HG03442 (cell line): ENCODE measurements around the gene SH3BGRL3.

Experiments
- ATAC-seq: cut with Tn5 transposase; IDR thresholded peaks from one replicate; pipeline ENCODE4 v1.9.1; 2021; ENCODE audit warnings: mild to moderate bottlenecking, moderate library complexity; ENCODE audit not compliant: unreplicated experiment

Gene SH3BGRL3

DNA sequence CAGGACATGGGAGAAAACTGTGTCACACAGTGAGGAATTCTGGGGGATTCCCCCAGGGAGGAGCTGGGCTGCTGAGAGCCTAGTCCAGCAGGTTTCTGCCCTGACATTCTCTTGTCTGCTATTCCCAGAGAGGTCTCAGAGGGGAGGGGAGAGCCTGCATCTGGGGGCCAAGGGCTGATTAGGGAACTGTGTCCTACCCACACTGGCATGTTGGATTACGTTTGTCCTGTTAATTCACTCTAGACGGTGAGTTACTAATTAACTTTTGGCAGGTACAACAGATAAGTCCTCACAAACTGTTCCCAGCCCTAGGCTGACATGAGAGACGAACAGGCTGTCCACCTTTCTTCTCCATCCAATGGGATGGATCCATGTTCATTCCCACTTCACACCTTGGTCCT is 2.6 kb upstream of the SH3BGRL3 start:
- no peak for ATAC-seq

GRCh38 chr1:26277719-26278118 is 2.2 kb upstream of the SH3BGRL3 start:
- no peak for ATAC-seq

- ATAC-seq, result no peak
Measured at GRCh38 chr1:26278303-26278702, 1.6 kb upstream of the SH3BGRL3 start.

DNA sequence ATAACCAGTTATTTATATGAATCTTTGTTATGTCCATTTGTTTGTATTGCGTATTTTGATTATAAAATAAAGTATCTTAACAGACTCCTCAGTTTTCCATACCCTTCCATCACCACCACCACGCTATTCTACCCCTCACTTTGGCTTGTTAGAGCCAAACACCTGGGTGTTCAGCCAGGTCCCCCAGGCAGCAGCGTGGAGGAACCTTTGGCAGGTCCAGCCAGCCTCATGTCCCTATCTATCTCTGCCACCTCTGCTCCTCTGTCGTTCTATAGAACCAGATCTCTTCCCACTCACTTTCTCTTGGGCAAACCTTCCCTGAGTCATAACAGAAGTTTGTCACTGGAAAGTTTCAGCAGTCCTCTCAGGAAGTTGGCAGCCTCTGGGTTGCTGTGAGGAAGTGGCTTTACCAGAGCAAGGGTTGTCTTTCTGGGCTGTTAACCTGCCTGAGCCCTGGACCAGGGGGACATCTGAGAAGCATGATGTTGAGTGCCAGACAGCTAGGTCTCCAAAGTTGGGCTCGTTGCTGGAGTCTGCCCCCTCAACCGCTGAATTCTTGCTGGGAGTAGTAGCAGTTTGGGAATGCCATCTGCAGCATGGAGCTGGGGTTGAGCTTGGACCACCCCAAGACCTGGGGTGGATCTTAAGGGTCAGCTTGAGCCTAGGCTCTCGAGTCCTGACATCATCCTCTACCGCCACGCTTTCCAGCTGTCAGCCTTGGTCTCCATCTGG is 996 bp upstream of the SH3BGRL3 start:
- ATAC-seq, result no peak

DNA sequence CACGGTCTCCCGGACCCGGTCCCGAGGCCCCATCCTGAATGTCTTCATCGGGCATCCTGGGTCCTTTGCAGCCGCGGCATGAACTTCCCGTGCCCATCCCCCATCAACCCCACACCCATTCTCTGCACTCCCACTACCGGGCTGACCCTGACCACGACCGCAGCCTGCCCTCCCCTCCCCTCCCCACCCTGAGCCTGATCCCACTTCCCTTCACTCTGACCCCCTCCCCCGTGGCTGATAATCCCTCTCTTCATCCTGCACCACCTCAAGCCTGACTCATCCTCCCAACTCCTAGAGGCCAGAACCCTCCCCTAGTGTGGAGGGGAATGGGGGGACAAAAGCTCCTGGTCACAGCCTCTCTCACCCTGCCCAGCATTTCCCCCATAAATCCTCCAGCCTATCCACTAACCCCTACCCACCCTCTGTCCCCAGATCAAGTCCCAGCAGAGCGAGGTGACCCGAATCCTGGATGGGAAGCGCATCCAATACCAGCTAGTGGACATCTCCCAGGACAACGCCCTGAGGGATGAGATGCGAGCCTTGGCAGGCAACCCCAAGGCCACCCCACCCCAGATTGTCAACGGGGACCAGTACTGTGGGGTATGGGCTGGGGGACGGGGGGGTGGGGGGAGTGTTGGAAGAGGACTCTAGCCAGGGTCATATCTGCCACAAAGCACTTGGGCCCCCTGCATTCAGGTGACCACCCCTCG is 602 bp downstream of the SH3BGRL3 start:
- no peak for ATAC-seq

DNA sequence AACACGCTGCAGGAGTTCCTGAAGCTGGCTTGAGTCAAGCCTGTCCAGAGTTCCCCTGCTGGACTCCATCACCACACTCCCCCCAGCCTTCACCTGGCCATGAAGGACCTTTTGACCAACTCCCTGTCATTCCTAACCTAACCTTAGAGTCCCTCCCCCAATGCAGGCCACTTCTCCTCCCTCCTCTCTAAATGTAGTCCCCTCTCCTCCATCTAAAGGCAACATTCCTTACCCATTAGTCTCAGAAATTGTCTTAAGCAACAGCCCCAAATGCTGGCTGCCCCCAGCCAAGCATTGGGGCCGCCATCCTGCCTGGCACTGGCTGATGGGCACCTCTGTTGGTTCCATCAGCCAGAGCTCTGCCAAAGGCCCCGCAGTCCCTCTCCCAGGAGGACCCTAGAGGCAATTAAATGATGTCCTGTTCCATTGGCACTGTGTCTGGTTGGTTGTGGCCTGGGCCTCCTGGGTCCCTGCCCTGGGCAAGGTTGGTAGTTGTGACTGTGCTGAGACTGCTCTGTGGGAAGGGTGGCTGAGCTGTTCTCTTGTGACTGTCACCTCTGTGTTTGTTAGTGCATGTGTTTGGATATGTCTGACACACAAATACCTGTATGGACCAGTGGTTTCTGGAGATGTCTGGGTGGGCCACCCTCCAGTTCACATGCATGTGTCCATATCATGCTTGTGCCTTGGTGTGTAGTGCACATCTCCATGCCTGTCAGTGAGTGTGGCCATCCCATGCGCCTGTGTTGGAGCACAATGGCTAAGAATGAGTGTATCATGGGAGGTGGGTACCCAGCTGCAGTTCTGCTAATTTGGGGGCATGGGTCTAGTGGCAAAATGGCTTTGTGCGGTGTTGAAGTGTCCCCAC is 1.4 kb downstream of the SH3BGRL3 start:
- ATAC-seq, result no peak

GRCh38 chr1:26281971-26282370 is 2.1 kb downstream of the SH3BGRL3 start:
- ATAC-seq, result no peak

DNA sequence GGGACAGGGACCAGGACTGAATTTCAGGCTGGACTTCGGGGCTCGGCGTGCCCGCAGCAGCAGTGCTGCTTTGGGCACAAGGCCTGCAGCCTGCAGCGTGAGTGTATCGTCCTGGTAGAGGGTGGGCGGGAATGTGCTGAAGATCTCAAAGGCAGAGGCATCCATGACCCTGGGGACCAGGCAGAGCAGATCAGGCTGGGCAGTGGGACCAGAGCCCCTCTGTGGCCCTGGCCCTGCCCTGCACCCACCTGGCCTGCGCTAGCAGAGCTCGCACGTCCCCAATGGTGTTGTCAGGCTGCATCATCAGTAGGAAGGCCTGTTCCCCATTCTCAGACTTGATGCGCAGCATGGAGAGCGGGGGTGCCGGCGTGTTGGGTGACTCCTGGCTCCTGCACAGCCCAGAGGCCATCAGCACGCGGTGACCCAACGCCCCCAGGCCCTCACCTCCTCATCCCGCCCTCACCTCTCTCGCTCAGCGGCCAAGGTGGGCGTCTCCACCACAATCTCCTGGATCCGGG is 2.6 kb downstream of the SH3BGRL3 start:
- no peak for ATAC-seq

GRCh38 chr1:26283279-26283853 is 3.5 kb downstream of the SH3BGRL3 start:
- no peak for ATAC-seq

- no peak for ATAC-seq
Measured at GRCh38 chr1:26283871-26284596, 4.1 kb downstream of the SH3BGRL3 start.

DNA sequence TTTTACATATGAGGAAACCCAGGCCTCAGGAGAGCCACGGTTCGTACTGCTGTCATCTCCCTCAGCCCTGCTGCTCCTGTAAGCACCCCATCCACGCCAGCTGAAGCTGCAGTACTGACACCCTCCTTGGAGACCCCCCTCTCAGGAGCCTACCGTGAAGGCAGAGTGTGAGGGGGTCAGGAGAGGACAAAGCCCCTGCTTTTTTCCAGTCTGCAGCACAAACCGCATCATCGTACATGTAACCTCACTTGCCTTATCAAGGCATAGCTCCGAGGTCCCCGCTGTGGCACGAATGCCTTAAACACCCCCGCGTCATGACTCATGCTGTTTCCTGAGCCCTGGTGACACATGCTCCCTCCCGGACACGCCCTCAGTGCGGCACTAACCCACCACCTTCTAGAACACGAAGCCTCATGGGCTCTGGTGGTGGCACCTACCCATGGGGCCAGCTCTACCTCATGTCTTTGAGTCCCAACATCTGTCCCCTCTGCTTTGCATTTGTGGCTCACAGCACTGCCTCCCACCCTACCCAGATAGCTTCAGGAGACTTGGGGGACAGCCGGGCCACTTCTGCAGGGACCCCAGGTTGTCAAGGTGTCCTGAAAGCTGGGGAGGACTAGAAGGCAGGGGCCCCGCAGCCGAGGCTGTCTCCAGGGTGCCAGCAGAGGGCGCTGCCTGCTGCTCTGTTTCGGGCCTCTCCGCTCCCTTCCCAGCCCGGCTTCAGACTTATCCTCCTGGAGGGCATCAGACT is 4.9 kb downstream of the SH3BGRL3 start:
- ATAC-seq, result peak; percentile 35

DNA sequence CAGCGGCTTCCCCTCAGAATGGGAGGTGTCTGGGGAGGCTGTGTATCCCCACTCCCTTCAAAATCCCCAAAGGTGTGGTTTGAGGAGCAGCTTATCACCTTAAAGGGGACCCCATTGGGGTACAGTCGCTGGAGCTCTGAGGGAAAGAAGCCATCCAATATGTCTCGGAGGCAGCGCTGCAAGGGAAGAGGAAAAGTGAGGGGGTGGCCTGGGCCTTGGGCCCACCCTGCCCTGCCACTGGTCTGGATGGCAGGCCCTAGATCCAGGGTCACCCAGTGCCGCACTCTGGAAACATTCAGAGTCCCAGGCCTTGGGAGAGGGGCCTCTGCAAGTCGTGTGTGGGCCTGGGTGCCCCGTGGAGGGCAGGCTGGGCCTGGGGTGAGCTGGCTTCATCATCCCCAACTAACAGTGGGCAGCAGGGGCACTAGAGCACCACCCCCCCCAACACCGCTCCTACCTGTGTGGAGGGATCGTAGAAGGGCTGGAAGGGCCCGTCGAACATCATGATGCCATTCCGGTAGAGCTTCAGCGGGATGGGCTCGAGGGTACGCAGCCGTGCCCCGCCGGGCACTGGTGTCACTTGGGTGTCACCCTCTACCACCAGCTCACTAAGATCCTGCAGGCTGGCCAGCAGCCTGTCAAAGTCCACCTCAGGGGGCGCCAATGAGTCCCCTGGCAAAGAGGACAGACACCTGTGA is 5.6 kb downstream of the SH3BGRL3 start:
- ATAC-seq, result no peak

- ATAC-seq, result no peak
Measured at GRCh38 chr1:26286064-26286416, 6.2 kb downstream of the SH3BGRL3 start.

GRCh38 chr1:26287033-26287711 is 7.3 kb downstream of the SH3BGRL3 start:
- ATAC-seq, result no peak

DNA sequence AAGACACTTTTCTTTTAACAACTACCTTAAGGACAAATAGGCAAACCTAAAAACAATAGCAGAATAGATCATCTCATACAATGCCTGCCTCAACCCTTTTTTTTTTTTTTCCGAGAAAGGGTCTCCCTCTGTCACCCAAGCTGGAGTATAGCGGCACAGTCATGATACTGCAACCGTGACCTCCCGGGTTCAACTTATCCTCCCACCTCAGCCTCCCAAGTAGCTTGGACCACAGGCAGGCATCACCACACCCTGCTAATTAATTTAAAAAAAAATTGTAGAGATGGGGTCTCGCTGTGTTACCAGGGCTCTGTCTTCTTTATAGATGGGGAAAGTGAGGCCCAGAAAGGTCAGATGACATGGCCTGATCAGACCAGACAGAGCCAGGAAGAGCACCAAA is 7.9 kb downstream of the SH3BGRL3 start:
- no peak for ATAC-seq

DNA sequence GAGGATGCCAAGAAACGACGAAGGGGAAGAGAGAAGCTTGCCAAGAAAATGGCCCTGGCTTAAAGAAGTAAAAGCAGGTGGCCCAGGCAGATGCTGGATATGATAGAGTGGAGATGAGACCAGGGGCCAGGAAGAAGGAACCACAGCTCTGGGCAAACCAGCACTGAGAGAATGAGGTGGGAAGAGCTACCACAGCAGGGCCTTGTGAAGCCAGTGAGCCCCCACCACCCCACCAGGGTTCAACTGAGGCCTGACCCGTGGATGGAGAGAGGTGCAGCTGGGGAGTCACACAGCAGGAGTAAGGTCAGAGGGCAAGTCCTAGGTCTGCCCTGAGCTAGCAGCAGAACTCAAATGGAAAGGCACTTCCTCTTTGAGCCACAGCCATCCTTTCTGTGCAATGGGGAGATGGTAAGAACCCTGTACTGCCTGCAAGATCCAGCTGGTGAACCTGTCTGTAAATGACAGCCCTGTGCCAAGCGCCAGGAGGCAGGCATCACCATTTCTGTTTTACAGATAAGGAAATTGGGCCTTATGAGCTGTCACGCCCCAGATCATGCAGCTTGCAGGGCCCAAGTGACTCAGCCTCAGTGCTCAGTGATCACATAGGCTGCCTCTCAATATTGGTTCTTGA is 8.5 kb downstream of the SH3BGRL3 start:
- no peak for ATAC-seq

DNA sequence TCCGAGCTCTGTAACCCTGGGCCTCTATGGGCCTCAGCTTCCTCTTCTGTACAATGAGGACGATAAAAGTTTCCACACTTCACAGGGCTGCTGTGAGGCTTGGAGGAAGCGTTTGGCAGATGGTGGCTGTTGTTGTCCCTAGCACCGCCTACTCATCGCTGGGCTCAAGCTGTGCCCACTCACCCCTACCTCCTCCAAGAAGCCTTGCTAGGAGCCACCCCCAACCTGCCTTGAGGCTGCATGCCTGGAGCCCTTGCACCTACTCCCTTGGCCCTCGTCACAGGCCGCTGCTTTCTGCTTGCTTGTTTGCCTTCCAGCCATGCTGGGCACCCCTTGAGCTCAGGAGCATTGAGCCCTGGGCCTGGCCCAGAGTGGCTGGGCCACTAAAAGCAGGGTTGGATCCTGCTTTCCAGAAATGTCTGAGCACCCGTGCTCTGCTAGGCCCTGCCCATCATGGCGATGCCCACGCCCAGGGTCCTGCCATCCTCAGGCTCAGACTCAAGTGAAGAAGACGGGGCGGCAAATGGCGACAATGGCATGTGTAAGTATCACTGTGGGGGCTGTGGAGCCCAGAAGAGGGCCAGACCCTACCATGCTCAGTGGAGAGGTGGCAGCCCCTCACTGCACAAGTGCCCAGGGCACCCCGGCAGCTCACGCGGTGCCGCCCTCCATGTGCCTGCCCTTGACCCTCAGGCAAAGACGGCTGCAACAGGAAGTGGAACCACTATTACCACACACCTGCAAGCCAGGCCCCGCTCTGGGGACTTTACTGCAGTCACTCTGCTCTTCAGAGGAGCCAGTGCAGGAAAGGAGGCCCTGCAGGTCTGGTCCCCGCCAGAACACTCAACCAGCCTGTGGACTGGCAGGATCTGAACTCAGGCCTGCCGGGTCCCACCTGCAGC is 9.5 kb downstream of the SH3BGRL3 start:
- ATAC-seq, result no peak
